Uterus (tissue), 2 donors: ENCODE results near the gene TIMM22.

Experiments
- CTCF ChIP-seq, 4 experiments: fragments of 200-600 bp in 2 of 4; fragments of 450-650 bp in 2 of 4; sonication (generic) in 2 of 4; IDR thresholded peaks; one replicate each; pipeline ENCODE4 v1.5.1; 2016 to 2019; ENCODE audit warnings: antibody characterized with exemption in 4 of 4, mild to moderate bottlenecking in 2 of 4, moderate library complexity in 1 of 4
- POLR2A ChIP-seq, 2 donors: fragments of 450-650 bp; IDR thresholded peaks; one replicate each; pipeline ENCODE4 v1.6.1; 2016; ENCODE audit warnings: antibody characterized with exemption in 2 of 2, mild to moderate bottlenecking in 1 of 2, moderate library complexity in 1 of 2

DNA sequence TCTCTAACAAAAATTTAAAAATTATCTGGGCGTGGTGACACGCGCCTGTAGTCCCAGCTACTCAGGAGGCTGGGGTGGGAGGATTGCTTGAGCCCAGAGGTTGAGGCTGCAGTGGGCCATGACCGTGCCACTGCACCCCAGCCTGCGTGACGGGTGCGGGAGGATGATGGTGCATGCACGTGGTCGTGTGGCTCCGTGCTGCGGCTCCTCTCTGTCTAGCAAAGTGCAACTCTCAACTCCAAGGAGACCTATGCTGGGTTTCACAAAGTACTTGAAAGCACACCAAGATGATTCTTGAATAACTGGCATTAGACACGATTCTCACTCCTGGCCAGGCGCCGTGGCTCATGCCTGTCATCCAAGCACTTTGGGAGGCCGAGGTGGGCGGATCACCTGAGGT, 43.2 kb upstream of the TIMM22 start:
- TF ChIP-seq POLR2A (IDR thresholded peaks at IDR 0.05) (no peak), CTCF (IDR thresholded peaks at IDR 0.05) (no peak)
